HEK293 (cell line): ENCODE measurements around the gene UQCR11.

Source experiments
- CTCF ChIA-PET: fragments of 350-600 bp; formaldehyde crosslinking; extraction: SDS; loops from one replicate; lab custom pipeline; 2021; ENCODE audit warnings: antibody characterized with exemption; lab: Yijun Ruan, JAX
- POLR2A ChIA-PET: fragments of 300-600 bp; formaldehyde crosslinking; extraction: SDS; loops from one replicate; lab custom pipeline; 2020; ENCODE audit warnings: antibody characterized with exemption, inconsistent platforms; lab: Yijun Ruan, JAX
- H3K27ac ChIP-seq: fragments of 200-500 bp; sonication (Bioruptor generic); 2 replicates; pipeline ENCODE4 v1.5.1; 2014; ENCODE audit warnings: low read depth, low read length, control low read depth, inconsistent platforms; ENCODE audit errors: extremely low read depth
- H3K36me3 ChIP-seq, 2 experiments: fragments of 200-500 bp in 1 of 2; sonication (Bioruptor generic) in 1 of 2; 1 replicate in 1 of 2; 2 replicates in 1 of 2; pipeline ENCODE4 v1.5.1; 2014 to 2017; ENCODE audit warnings: inconsistent platforms in 2 of 2, low read length in 2 of 2; ENCODE audit not compliant: control insufficient read depth in 2 of 2, insufficient read depth in 1 of 2
- H3K4me1 ChIP-seq: fragments of 200-500 bp; sonication (Bioruptor generic); 2 replicates; pipeline ENCODE4 v1.5.1; 2014; ENCODE audit warnings: mild to moderate bottlenecking, low read length, inconsistent platforms; ENCODE audit not compliant: control insufficient read depth, insufficient read depth
- H3K4me3 ChIP-seq: 2 replicates; pipeline ENCODE4 v1.5.1; 2011; ENCODE audit warnings: low read depth, mild to moderate bottlenecking, control low read depth, low read length, moderate library complexity
- H3K9me3 ChIP-seq: fragments of 200-500 bp; sonication (Bioruptor generic); 2 replicates; pipeline ENCODE4 v1.5.1; 2014; ENCODE audit warnings: low read depth, low read length, inconsistent platforms; ENCODE audit not compliant: control insufficient read depth, insufficient read depth
- ZBTB1 ChIP-seq: fragments of 450-650 bp; formaldehyde crosslinking; IDR thresholded peaks from 2 replicates; pipeline ENCODE4 v1.5.1; 2016; ENCODE audit warnings: missing biosample characterization, missing genetic modification characterization
- ZBTB21 ChIP-seq: fragments of 450-650 bp; formaldehyde crosslinking; IDR thresholded peaks from 2 replicates; pipeline ENCODE4 v1.5.1; 2017; ENCODE audit warnings: missing biosample characterization, missing genetic modification characterization
- ZIC2 ChIP-seq: fragments of 450-650 bp; formaldehyde crosslinking; IDR thresholded peaks from 2 replicates; pipeline ENCODE4 v1.5.1; 2016; ENCODE audit warnings: missing biosample characterization, missing genetic modification characterization
- ZNF10 ChIP-seq: fragments of 450-650 bp; formaldehyde crosslinking; IDR thresholded peaks from 2 replicates; pipeline ENCODE4 v1.5.1; 2017; ENCODE audit warnings: missing biosample characterization, missing genetic modification characterization
- ZNF140 ChIP-seq: fragments of 450-650 bp; formaldehyde crosslinking; IDR thresholded peaks from 2 replicates; pipeline ENCODE4 v1.5.1; 2016; ENCODE audit warnings: missing biosample characterization, missing genetic modification characterization
- ZNF391 ChIP-seq: fragments of 450-650 bp; formaldehyde crosslinking; IDR thresholded peaks from 2 replicates; pipeline ENCODE4 v1.5.1; 2016; ENCODE audit warnings: low read depth, missing biosample characterization, missing genetic modification characterization, borderline replicate concordance
- ZNF394 ChIP-seq: fragments of 450-650 bp; formaldehyde crosslinking; IDR thresholded peaks from 2 replicates; pipeline ENCODE4 v1.5.1; 2016; ENCODE audit warnings: missing biosample characterization, missing genetic modification characterization, mild to moderate bottlenecking, moderate library complexity, borderline replicate concordance
- ZNF423 ChIP-seq: fragments of 450-650 bp; formaldehyde crosslinking; IDR thresholded peaks from 2 replicates; pipeline ENCODE4 v1.5.1; 2016; ENCODE audit warnings: missing biosample characterization, missing genetic modification characterization
- ZNF600 ChIP-seq: fragments of 450-650 bp; formaldehyde crosslinking; IDR thresholded peaks from 2 replicates; pipeline ENCODE4 v1.5.1; 2016; ENCODE audit warnings: missing biosample characterization, missing genetic modification characterization
- ZNF624 ChIP-seq: fragments of 450-650 bp; formaldehyde crosslinking; IDR thresholded peaks from 2 replicates; pipeline ENCODE4 v1.5.1; 2017; ENCODE audit warnings: missing biosample characterization, missing genetic modification characterization
- ZNF707 ChIP-seq: fragments of 450-650 bp; formaldehyde crosslinking; IDR thresholded peaks from 2 replicates; pipeline ENCODE4 v1.5.1; 2016; ENCODE audit warnings: missing biosample characterization, missing genetic modification characterization
- ZNF768 ChIP-seq: fragments of 450-650 bp; formaldehyde crosslinking; IDR thresholded peaks from 2 replicates; pipeline ENCODE4 v1.5.1; 2018; ENCODE audit warnings: missing biosample characterization, mild to moderate bottlenecking, missing genetic modification characterization
- TF ChIP-seq, protein P1 (sequence below): fragments of 450-650 bp; formaldehyde crosslinking; IDR thresholded peaks from 2 replicates; pipeline ENCODE4 v1.5.1; 2016; ENCODE audit warnings: missing biosample characterization, missing genetic modification characterization
- TF ChIP-seq, protein P2 (sequence below): fragments of 450-650 bp; formaldehyde crosslinking; IDR thresholded peaks from 2 replicates; pipeline ENCODE4 v1.5.1; 2017; ENCODE audit warnings: missing biosample characterization, mild to moderate bottlenecking, missing genetic modification characterization, moderate library complexity
- TF ChIP-seq, protein P3 (sequence below): fragments of 450-650 bp; formaldehyde crosslinking; IDR thresholded peaks from 2 replicates; pipeline ENCODE4 v1.5.1; 2017; ENCODE audit warnings: missing biosample characterization, missing genetic modification characterization
- TF ChIP-seq, protein P4 (sequence below): fragments of 450-650 bp; formaldehyde crosslinking; IDR thresholded peaks from 2 replicates; pipeline ENCODE4 v1.5.1; 2017; ENCODE audit warnings: missing biosample characterization, missing genetic modification characterization
- TF ChIP-seq, protein P5 (sequence below): fragments of 450-650 bp; formaldehyde crosslinking; IDR thresholded peaks from 2 replicates; pipeline ENCODE4 v1.5.1; 2017; ENCODE audit warnings: missing biosample characterization, missing genetic modification characterization
- TF ChIP-seq, protein P6 (sequence below): fragments of 450-650 bp; formaldehyde crosslinking; IDR thresholded peaks from 2 replicates; pipeline ENCODE4 v1.5.1; 2016; ENCODE audit warnings: missing biosample characterization, missing genetic modification characterization
- TF ChIP-seq, protein P7 (sequence below): fragments of 450-650 bp; formaldehyde crosslinking; IDR thresholded peaks from 2 replicates; pipeline ENCODE4 v1.5.1; 2016; ENCODE audit warnings: missing biosample characterization, missing genetic modification characterization

Gene UQCR11

DNA sequence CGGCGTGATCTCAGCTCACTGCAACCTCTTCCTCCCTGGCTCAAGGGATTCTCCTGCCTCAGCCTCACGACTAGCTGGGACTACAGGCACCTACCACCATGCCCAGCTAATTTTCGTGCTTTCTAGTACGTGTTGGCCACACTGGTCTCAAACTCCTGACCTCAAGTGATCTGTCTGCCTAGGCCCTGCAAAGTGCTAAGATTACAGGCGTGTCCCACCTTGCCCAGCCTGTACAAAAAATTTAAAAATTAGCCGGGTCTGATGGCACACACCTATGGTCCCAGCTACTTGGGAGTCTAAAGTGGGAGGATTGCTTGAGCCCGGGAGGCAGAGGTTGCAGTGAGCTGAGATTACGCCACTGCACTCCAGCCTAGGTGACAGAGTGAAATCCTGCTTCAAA is 32.5 kb downstream of the UQCR11 start:
- TF ChIP-seq, protein P1, sequence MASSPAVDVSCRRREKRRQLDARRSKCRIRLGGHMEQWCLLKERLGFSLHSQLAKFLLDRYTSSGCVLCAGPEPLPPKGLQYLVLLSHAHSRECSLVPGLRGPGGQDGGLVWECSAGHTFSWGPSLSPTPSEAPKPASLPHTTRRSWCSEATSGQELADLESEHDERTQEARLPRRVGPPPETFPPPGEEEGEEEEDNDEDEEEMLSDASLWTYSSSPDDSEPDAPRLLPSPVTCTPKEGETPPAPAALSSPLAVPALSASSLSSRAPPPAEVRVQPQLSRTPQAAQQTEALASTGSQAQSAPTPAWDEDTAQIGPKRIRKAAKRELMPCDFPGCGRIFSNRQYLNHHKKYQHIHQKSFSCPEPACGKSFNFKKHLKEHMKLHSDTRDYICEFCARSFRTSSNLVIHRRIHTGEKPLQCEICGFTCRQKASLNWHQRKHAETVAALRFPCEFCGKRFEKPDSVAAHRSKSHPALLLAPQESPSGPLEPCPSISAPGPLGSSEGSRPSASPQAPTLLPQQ (tag by site-specific recombination): no peak
- no peak for TF ChIP-seq ZBTB1 (tag by site-specific recombination)
- TF ChIP-seq ZNF624 (tag by site-specific recombination): no peak
- TF ChIP-seq, protein P2, sequence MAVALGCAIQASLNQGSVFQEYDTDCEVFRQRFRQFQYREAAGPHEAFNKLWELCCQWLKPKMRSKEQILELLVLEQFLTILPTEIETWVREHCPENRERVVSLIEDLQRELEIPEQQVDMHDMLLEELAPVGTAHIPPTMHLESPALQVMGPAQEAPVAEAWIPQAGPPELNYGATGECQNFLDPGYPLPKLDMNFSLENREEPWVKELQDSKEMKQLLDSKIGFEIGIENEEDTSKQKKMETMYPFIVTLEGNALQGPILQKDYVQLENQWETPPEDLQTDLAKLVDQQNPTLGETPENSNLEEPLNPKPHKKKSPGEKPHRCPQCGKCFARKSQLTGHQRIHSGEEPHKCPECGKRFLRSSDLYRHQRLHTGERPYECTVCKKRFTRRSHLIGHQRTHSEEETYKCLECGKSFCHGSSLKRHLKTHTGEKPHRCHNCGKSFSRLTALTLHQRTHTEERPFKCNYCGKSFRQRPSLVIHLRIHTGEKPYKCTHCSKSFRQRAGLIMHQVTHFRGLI (tag by site-specific recombination): peak; percentile 64
- TF ChIP-seq ZNF768 (tag by site-specific recombination): no peak
- no peak for TF ChIP-seq ZNF394 (tag by site-specific recombination)
- Histone ChIP-seq H3K36me3 (peaks cover 0 to 14% of the 10 kb centered on the region in 2 experiments; a peak in 1 of 3 replicates), H3K9me3 (no peaks in the 10 kb centered on the region), H3K4me1 (no peaks in the 10 kb centered on the region), H3K4me3 (no peak overlapping the region), H3K27ac (no peak overlapping the region)
- CTCF ChIA-PET: interaction anchor here (0.6 to 1.5 kb wide), 2 partner anchors 26 to 31 kb away, joined by 3 to 9 read pairs; no protein-coding TSS in a partner anchor
- POLR2A ChIA-PET: interaction anchor here (0.6 to 1.3 kb wide), 3 partner anchors 11 to 14 kb away, joined by 3 read pairs; no protein-coding TSS in a partner anchor

DNA sequence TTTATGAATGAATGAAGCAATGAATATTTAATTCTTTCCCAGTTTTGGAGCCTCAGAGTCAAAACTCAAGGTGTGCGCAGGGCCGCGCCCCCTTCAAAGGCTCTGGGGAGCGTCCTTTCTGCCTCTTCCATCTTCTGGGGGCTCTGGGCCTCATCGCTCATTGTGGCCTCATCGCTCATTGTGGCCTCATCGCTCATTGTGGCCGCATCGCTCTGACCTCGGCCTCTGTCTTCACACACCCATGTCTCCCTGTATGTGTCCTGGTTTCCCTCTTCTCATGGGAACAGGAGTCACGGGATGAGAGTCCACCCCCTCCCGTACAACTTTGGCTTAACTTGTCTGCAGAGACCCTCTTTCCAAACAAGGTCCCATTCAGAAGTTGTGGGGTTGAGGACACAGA is 33.9 kb downstream of the UQCR11 start:
- Histone ChIP-seq H3K27ac (no peak overlapping the region), H3K36me3 (no peaks in the 10 kb centered on the region), H3K9me3 (no peaks in the 10 kb centered on the region), H3K4me1 (no peaks in the 10 kb centered on the region), H3K4me3 (no peak overlapping the region)
- ChIA-PET CTCF (no interaction called here), POLR2A (interaction anchor here (1.3 kb wide), 1 partner anchor 16 kb away, joined by 3 read pairs; no protein-coding TSS in a partner anchor)
- TF ChIP-seq ZNF10 (no peak), ZNF707 (no peak), ZIC2 (no peak), ZNF391 (tag by site-specific recombination) (no peak), ZNF140 (no peak), ZNF423 (tag by site-specific recombination) (no peak), ZNF600 (tag by site-specific recombination) (no peak), ZNF624 (tag by site-specific recombination) (no peak), ZBTB21 (tag by site-specific recombination) (no peak)
- TF ChIP-seq, protein P3, sequence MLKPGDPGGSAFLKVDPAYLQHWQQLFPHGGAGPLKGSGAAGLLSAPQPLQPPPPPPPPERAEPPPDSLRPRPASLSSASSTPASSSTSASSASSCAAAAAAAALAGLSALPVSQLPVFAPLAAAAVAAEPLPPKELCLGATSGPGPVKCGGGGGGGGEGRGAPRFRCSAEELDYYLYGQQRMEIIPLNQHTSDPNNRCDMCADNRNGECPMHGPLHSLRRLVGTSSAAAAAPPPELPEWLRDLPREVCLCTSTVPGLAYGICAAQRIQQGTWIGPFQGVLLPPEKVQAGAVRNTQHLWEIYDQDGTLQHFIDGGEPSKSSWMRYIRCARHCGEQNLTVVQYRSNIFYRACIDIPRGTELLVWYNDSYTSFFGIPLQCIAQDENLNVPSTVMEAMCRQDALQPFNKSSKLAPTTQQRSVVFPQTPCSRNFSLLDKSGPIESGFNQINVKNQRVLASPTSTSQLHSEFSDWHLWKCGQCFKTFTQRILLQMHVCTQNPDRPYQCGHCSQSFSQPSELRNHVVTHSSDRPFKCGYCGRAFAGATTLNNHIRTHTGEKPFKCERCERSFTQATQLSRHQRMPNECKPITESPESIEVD: no peak
- TF ChIP-seq, protein P4, sequence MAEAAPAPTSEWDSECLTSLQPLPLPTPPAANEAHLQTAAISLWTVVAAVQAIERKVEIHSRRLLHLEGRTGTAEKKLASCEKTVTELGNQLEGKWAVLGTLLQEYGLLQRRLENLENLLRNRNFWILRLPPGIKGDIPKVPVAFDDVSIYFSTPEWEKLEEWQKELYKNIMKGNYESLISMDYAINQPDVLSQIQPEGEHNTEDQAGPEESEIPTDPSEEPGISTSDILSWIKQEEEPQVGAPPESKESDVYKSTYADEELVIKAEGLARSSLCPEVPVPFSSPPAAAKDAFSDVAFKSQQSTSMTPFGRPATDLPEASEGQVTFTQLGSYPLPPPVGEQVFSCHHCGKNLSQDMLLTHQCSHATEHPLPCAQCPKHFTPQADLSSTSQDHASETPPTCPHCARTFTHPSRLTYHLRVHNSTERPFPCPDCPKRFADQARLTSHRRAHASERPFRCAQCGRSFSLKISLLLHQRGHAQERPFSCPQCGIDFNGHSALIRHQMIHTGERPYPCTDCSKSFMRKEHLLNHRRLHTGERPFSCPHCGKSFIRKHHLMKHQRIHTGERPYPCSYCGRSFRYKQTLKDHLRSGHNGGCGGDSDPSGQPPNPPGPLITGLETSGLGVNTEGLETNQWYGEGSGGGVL (tag by site-specific recombination): no peak
- TF ChIP-seq, protein P5, sequence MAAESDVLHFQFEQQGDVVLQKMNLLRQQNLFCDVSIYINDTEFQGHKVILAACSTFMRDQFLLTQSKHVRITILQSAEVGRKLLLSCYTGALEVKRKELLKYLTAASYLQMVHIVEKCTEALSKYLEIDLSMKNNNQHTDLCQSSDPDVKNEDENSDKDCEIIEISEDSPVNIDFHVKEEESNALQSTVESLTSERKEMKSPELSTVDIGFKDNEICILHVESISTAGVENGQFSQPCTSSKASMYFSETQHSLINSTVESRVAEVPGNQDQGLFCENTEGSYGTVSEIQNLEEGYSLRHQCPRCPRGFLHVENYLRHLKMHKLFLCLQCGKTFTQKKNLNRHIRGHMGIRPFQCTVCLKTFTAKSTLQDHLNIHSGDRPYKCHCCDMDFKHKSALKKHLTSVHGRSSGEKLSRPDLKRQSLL: no peak
- TF ChIP-seq, protein P6, sequence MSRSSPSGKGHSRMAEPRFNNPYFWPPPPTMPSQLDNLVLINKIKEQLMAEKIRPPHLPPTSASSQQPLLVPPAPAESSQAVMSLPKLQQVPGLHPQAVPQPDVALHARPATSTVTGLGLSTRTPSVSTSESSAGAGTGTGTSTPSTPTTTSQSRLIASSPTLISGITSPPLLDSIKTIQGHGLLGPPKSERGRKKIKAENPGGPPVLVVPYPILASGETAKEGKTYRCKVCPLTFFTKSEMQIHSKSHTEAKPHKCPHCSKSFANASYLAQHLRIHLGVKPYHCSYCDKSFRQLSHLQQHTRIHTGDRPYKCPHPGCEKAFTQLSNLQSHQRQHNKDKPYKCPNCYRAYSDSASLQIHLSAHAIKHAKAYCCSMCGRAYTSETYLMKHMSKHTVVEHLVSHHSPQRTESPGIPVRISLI (tag by site-specific recombination): no peak
- TF ChIP-seq, protein P1 (tag by site-specific recombination): no peak
- TF ChIP-seq, protein P7, sequence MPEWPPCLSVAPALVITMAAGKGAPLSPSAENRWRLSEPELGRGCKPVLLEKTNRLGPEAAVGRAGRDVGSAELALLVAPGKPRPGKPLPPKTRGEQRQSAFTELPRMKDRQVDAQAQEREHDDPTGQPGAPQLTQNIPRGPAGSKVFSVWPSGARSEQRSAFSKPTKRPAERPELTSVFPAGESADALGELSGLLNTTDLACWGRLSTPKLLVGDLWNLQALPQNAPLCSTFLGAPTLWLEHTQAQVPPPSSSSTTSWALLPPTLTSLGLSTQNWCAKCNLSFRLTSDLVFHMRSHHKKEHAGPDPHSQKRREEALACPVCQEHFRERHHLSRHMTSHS: no peak
